ENCODE measurements around the gene PCNX4.

Gene PCNX4

DNA sequence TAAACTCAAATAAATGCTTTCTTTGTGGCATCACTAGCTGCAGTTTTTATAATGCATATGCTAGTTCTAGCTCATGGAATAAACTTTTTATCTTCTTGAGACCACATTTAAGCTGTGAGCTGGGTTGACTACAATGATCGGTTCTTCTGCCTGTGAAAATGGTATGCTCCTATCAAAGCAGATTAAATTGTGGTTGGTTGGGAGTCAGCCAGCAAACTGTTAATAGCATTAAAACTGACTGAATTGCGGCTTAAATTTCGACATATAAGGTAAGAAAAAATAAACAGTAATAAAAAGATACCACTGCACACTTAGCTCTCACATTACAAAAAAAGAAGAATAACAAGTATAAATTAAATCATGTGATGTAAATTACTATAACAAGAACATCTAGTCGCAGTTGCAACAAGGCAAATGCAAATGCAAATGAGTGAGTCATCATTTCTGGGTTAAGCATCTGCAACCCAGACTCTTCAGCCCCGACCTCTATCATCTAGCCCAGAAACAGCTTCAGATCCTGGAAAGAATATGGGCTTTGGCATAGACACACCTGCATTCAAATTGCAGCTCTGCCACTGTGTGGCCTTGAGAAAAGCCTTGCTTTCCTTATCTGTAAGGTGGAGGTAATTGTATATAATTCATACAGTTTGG is 93.3 kb downstream of the PCNX4 start:
- Histone ChIP-seq H3K4ac (ENCODE audit: low read length) (no peak overlapping the region), H2AK5ac (ENCODE audit: low read depth, low read length) (no peak overlapping the region), H3K79me1 (ENCODE audit: low read depth, low read length) (no peaks in the 10 kb centered on the region), H2BK5ac (ENCODE audit: low read length) (no peak overlapping the region), H2BK120ac (ENCODE audit: low read depth, low read length) (no peak overlapping the region), H2BK15ac (ENCODE audit: low read length) (no peak overlapping the region), H3K18ac (ENCODE audit: low read length) (no peak overlapping the region), H2AFZ (ENCODE audit: low read length) (peak overlapping the region; percentile 56), H3K4me1 (ENCODE audit: control insufficient read depth in 2 of 2, insufficient read depth in 1 of 2, low read depth in 1 of 2, low read length in 2 of 2) (no peaks in the 10 kb centered on the region), H3K4me3 (ENCODE audit: low read length in 2 of 2) (no peak overlapping the region), H3K36me3 (replicated peaks in 1 of 2; ENCODE audit: control insufficient read depth in 2 of 2, insufficient read depth in 2 of 2, low read length in 2 of 2) (no peaks in the 10 kb centered on the region), H4K8ac (ENCODE audit: low read depth, low read length) (no peak overlapping the region), H3K27ac (replicated peaks; ENCODE audit: low read length) (no peak overlapping the region), H2BK12ac (ENCODE audit: low read length) (no peak overlapping the region), H4K91ac (ENCODE audit: low read depth, low read length, poor library complexity) (no peak overlapping the region), H3K23ac (ENCODE audit: low read depth, low read length, poor library complexity) (no peak overlapping the region), H3K9ac (ENCODE audit: low read depth, low read length, poor library complexity) (no peak overlapping the region), H3K27me3 (ENCODE audit: control insufficient read depth in 3 of 3, insufficient read depth in 3 of 3, low read depth in 1 of 3, low read length in 3 of 3) (peaks cover 0 to 4% (median 0%) of the 10 kb centered on the region in 3 experiments), H3K9me3 (replicated peaks in 1 of 2; ENCODE audit: control insufficient read depth in 2 of 2, insufficient read depth in 1 of 2, low read depth in 1 of 2, low read length in 2 of 2) (no peaks in the 10 kb centered on the region), H3K4me2 (ENCODE audit: insufficient read depth, low read length, poor library complexity, severe bottlenecking) (no peak overlapping the region), H3K14ac (ENCODE audit: low read length) (no peak overlapping the region)
- no peak for DNase-seq (ENCODE audit: low spot score)
- WGBS, 2 donors (ENCODE audit: extremely low coverage in 2 of 2, insufficient read length in 2 of 2, insufficient replicate concordance in 1 of 2), result no CpG with 5 or more reads among the region's 5 CpGs

DNA sequence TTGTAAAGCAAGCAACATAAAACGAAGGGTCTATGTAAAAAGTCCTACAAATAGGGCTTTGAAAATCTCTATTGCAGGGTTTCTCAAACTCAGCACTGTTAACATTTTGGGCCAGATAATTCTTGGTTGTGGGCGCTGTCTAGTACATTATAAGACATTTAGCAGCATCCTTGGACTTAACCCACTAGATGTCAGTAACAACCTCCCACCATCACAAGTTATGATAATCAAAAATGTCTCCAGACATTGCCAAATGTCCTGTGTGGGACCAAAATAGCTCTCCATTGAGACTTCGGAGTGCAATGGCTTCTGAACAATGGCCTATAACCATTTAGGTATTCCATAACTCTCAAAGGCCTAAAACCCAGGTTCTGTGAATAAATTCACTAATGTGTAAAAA is 96.4 kb downstream of the PCNX4 start:
- Histone ChIP-seq H3K14ac (ENCODE audit: low read length) (no peak overlapping the region), H3K4me2 (ENCODE audit: insufficient read depth, low read length, poor library complexity, severe bottlenecking) (no peak overlapping the region), H3K36me3 (replicated peaks in 1 of 2; ENCODE audit: control insufficient read depth in 2 of 2, insufficient read depth in 2 of 2, low read length in 2 of 2) (no peaks in the 10 kb centered on the region), H3K4me1 (ENCODE audit: control insufficient read depth in 2 of 2, insufficient read depth in 1 of 2, low read depth in 1 of 2, low read length in 2 of 2) (no peaks in the 10 kb centered on the region), H3K27ac (replicated peaks; ENCODE audit: low read length) (no peak overlapping the region), H4K91ac (ENCODE audit: low read depth, low read length, poor library complexity) (no peak overlapping the region), H3K9me3 (replicated peaks in 1 of 2; ENCODE audit: control insufficient read depth in 2 of 2, insufficient read depth in 1 of 2, low read depth in 1 of 2, low read length in 2 of 2) (peaks cover 0 to 1% of the 10 kb centered on the region in 2 donors), H2BK12ac (ENCODE audit: low read length) (no peak overlapping the region), H2BK15ac (ENCODE audit: low read length) (no peak overlapping the region), H2BK120ac (ENCODE audit: low read depth, low read length) (no peak overlapping the region), H2BK5ac (ENCODE audit: low read length) (no peak overlapping the region), H3K9ac (ENCODE audit: low read depth, low read length, poor library complexity) (no peak overlapping the region), H2AK5ac (ENCODE audit: low read depth, low read length) (no peak overlapping the region), H3K4ac (ENCODE audit: low read length) (no peak overlapping the region), H3K79me1 (ENCODE audit: low read depth, low read length) (no peaks in the 10 kb centered on the region), H2AFZ (ENCODE audit: low read length) (no peak overlapping the region), H3K23ac (ENCODE audit: low read depth, low read length, poor library complexity) (no peak overlapping the region), H3K4me3 (ENCODE audit: low read length in 2 of 2) (no peak overlapping the region), H4K8ac (ENCODE audit: low read depth, low read length) (no peak overlapping the region), H3K27me3 (ENCODE audit: control insufficient read depth in 3 of 3, insufficient read depth in 3 of 3, low read depth in 1 of 3, low read length in 3 of 3) (peaks cover 0 to 9% (median 0%) of the 10 kb centered on the region in 3 experiments), H3K18ac (ENCODE audit: low read length) (no peak overlapping the region)
- DNase-seq (ENCODE audit: low spot score), result no peak
- no CpG with 5 or more reads among the region's 3 CpGs for WGBS, 2 donors (ENCODE audit: extremely low coverage in 2 of 2, insufficient read length in 2 of 2, insufficient replicate concordance in 1 of 2)

DNA sequence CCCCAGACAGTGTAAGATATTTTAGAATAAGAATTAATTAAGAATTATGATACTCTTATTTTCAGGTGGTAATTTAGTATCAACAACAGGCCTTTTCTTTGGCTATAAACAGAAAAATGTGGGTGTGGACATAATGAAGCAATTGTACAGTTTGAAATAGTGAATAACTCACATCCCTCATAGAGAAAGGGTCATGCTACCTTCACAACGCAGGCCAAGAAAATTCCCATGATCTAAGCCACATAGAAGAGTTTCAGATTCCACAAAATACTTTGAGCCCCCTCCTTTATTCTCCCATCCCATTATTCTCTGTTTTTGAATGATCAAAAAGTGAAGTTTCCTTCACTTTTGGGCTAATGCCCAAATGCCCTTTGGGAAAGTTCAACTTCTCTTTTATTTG is 97.0 kb downstream of the PCNX4 start:
- Histone ChIP-seq H3K23ac (ENCODE audit: low read depth, low read length, poor library complexity) (no peak overlapping the region), H4K8ac (ENCODE audit: low read depth, low read length) (no peak overlapping the region), H3K79me1 (ENCODE audit: low read depth, low read length) (no peaks in the 10 kb centered on the region), H2BK12ac (ENCODE audit: low read length) (no peak overlapping the region), H3K9ac (ENCODE audit: low read depth, low read length, poor library complexity) (no peak overlapping the region), H3K4ac (ENCODE audit: low read length) (no peak overlapping the region), H3K27ac (replicated peaks; ENCODE audit: low read length) (no peak overlapping the region), H3K9me3 (replicated peaks in 1 of 2; ENCODE audit: control insufficient read depth in 2 of 2, insufficient read depth in 1 of 2, low read depth in 1 of 2, low read length in 2 of 2) (peaks cover 0 to 1% of the 10 kb centered on the region in 2 donors), H2BK15ac (ENCODE audit: low read length) (no peak overlapping the region), H3K27me3 (ENCODE audit: control insufficient read depth in 3 of 3, insufficient read depth in 3 of 3, low read depth in 1 of 3, low read length in 3 of 3) (peaks cover 0 to 9% (median 0%) of the 10 kb centered on the region in 3 experiments), H2BK5ac (ENCODE audit: low read length) (no peak overlapping the region), H2BK120ac (ENCODE audit: low read depth, low read length) (no peak overlapping the region), H3K36me3 (replicated peaks in 1 of 2; ENCODE audit: control insufficient read depth in 2 of 2, insufficient read depth in 2 of 2, low read length in 2 of 2) (no peaks in the 10 kb centered on the region), H3K4me1 (ENCODE audit: control insufficient read depth in 2 of 2, insufficient read depth in 1 of 2, low read depth in 1 of 2, low read length in 2 of 2) (no peaks in the 10 kb centered on the region), H2AFZ (ENCODE audit: low read length) (no peak overlapping the region), H3K4me2 (ENCODE audit: insufficient read depth, low read length, poor library complexity, severe bottlenecking) (no peak overlapping the region), H3K18ac (ENCODE audit: low read length) (no peak overlapping the region), H3K14ac (ENCODE audit: low read length) (no peak overlapping the region), H2AK5ac (ENCODE audit: low read depth, low read length) (no peak overlapping the region), H3K4me3 (ENCODE audit: low read length in 2 of 2) (no peak overlapping the region), H4K91ac (ENCODE audit: low read depth, low read length, poor library complexity) (no peak overlapping the region)
- no peak for DNase-seq (ENCODE audit: low spot score)
- WGBS, 2 donors (ENCODE audit: extremely low coverage in 2 of 2, insufficient read length in 2 of 2, insufficient replicate concordance in 1 of 2), result no CpG with 5 or more reads among the region's 1 CpG

DNA sequence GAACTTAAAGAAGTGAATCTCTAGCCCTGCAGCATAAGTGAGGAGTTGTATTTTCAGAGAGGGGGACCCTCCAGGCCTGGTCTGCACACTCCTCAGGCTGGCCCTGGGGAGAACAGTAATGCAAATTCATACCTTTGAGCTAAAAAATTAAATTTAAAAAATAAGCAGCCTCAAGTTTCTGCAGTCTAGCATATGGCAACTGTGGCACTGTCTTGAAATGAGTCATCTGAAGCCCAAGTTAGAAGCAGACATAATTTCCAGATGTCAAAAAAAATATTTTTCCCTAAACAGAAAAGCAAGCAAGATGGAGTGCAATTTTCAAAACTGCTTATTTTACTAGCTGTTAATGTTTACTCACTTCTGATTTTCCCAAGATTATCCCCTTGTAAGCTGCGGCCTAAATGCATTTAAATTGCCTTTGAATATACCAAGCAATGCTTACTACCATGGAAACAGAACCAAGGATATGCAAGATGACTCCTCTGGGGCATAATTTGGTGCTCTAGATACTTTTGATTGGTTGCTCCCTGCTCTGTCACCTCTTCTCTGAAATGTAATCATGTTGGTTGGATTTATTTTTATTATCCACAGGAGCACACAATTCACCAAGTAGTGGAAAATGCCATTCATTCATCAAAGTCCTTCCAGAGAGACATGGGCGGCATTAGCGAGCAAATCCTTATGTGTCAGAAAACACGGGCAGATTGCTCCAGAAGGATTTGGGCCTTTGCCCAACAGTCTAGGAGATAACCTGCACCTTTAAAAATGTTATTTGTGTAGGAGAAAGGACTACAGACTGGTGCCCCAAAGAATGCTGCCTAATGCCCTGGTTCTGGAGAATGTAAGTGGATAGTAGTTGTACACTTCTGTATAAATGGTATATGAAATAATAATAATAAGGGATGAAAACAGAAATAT is 98.5 kb downstream of the PCNX4 start:
- no peak overlapping the region for H3K9ac ChIP-seq (ENCODE audit: low read depth, low read length, poor library complexity)
- no peaks in the 10 kb centered on the region for H3K36me3 ChIP-seq (replicated peaks in 1 of 2; ENCODE audit: control insufficient read depth in 2 of 2, insufficient read depth in 2 of 2, low read length in 2 of 2)
- H3K9me3 ChIP-seq (replicated peaks in 1 of 2; ENCODE audit: control insufficient read depth in 2 of 2, insufficient read depth in 1 of 2, low read depth in 1 of 2, low read length in 2 of 2), result peaks cover 0 to 1% of the 10 kb centered on the region in 2 donors
- H2AK5ac ChIP-seq (ENCODE audit: low read depth, low read length), result no peak overlapping the region
- H4K8ac ChIP-seq (ENCODE audit: low read depth, low read length), result no peak overlapping the region
- no peak overlapping the region for H2AFZ ChIP-seq (ENCODE audit: low read length)
- no peak overlapping the region for H3K23ac ChIP-seq (ENCODE audit: low read depth, low read length, poor library complexity)
- no peak overlapping the region for H3K14ac ChIP-seq (ENCODE audit: low read length)
- H2BK5ac ChIP-seq (ENCODE audit: low read length), result no peak overlapping the region
- no peak overlapping the region for H2BK12ac ChIP-seq (ENCODE audit: low read length)
- WGBS, 2 donors (ENCODE audit: extremely low coverage in 2 of 2, insufficient read length in 2 of 2, insufficient replicate concordance in 1 of 2), result no CpG with 5 or more reads among the region's 4 CpGs
- H3K4me1 ChIP-seq (ENCODE audit: control insufficient read depth in 2 of 2, insufficient read depth in 1 of 2, low read depth in 1 of 2, low read length in 2 of 2), result no peaks in the 10 kb centered on the region
- peaks cover 0 to 12% (median 0%) of the 10 kb centered on the region in 3 experiments for H3K27me3 ChIP-seq (ENCODE audit: control insufficient read depth in 3 of 3, insufficient read depth in 3 of 3, low read depth in 1 of 3, low read length in 3 of 3)
- H3K4me2 ChIP-seq (ENCODE audit: insufficient read depth, low read length, poor library complexity, severe bottlenecking), result no peak overlapping the region
- H3K4ac ChIP-seq (ENCODE audit: low read length), result no peak overlapping the region
- no peak overlapping the region for H3K4me3 ChIP-seq (ENCODE audit: low read length in 2 of 2)
- no peak overlapping the region for H4K91ac ChIP-seq (ENCODE audit: low read depth, low read length, poor library complexity)
- no peak overlapping the region for H3K18ac ChIP-seq (ENCODE audit: low read length)
- no peak for DNase-seq (ENCODE audit: low spot score)
- no peak overlapping the region for H3K27ac ChIP-seq (replicated peaks; ENCODE audit: low read length)
- H2BK120ac ChIP-seq (ENCODE audit: low read depth, low read length), result no peak overlapping the region
- no peak overlapping the region for H2BK15ac ChIP-seq (ENCODE audit: low read length)
- H3K79me1 ChIP-seq (ENCODE audit: low read depth, low read length), result no peaks in the 10 kb centered on the region

Measured in neuronal stem cell (in vitro differentiated cells).